ENCODE results near the gene ELAVL4. TPM values are rescaled to one million over a fixed set of nuclear protein-coding genes. Genes with fewer than 3 reads are reported as not detected.
"Not testable (repeated sequence)": the region's sequence is repeated elsewhere in the genome, so short reads cannot be mapped to it uniquely, and the experiment has no call there.

Gene ELAVL4
- total RNA-seq, 4 donors from 2014 or later = not detected

DNA sequence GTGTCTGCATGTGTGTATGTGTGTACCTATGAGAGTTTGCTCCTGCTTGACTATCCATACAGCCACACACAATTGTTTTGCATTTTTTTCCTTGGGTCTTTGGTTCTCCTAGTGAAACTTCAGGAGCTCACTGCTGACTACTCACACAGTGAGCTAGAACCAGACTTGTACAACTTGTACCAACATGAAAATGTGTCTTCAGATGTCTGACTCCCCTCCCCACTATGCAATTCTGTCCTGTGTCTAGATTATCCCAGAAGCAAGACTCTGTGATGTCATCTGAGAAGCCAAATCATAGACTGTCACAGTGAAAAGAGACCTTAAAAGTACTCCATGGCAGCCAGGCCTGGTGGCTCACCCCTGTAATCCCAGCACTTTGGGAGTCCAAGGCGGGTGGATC is 49.7 kb downstream of the ELAVL4 start:
- H3K4me1 ChIP-seq = no peaks in the 10 kb centered on the region
- WGBS, 2 donors = 100% methylated on average over 1 of the region's 1 CpG; no CpG with 5 or more reads in 1 of the 2 donors
- no peak for DNase-seq
- H3K9me3 ChIP-seq = no peaks in the 10 kb centered on the region
- H3K27ac ChIP-seq = no peak overlapping the region
- TF ChIP-seq, protein P1, sequence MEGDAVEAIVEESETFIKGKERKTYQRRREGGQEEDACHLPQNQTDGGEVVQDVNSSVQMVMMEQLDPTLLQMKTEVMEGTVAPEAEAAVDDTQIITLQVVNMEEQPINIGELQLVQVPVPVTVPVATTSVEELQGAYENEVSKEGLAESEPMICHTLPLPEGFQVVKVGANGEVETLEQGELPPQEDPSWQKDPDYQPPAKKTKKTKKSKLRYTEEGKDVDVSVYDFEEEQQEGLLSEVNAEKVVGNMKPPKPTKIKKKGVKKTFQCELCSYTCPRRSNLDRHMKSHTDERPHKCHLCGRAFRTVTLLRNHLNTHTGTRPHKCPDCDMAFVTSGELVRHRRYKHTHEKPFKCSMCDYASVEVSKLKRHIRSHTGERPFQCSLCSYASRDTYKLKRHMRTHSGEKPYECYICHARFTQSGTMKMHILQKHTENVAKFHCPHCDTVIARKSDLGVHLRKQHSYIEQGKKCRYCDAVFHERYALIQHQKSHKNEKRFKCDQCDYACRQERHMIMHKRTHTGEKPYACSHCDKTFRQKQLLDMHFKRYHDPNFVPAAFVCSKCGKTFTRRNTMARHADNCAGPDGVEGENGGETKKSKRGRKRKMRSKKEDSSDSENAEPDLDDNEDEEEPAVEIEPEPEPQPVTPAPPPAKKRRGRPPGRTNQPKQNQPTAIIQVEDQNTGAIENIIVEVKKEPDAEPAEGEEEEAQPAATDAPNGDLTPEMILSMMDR (IDR thresholded peaks at IDR 0.05) = no peak
- no peak for TF ChIP-seq POLR2A (IDR thresholded peaks at IDR 0.05)
- no peaks in the 10 kb centered on the region for H3K27me3 ChIP-seq
- H3K36me3 ChIP-seq = no peaks in the 10 kb centered on the region
- intact Hi-C loops (cut with DNase I) = no loop called here
- H3K4me3 ChIP-seq = no peak overlapping the region

DNA sequence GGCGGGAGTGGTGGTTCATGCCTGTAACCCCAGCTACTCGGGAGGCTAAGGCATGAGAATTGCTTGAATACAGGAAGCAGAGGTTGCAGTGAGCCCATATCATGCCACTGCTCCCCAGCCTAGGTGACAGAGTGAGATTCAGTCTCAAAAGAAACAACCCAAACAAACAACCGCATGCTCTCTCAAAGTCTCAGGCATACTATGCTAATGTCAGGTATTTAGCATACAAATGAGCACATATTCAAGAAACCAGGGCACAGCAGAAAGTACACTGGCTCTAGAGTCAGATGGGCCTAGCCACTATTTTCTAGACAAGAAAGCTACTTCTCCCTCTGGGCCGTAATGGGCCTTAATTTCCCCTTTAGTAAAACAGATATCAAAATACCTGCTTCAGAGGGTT is 55.0 kb downstream of the ELAVL4 start:
- Histone ChIP-seq H3K9me3 (no peaks in the 10 kb centered on the region), H3K27me3 (no peaks in the 10 kb centered on the region), H3K4me1 (no peaks in the 10 kb centered on the region), H3K36me3 (no peaks in the 10 kb centered on the region), H3K4me3 (no peak overlapping the region), H3K27ac (no peak overlapping the region)
- no peak for DNase-seq
- TF ChIP-seq POLR2A (IDR thresholded peaks at IDR 0.05) = no peak
- TF ChIP-seq, protein P1 (IDR thresholded peaks at IDR 0.05) = no peak
- 72 to 77% methylated on average over 4 of the region's 4 CpGs for WGBS, 2 donors
- intact Hi-C loops (cut with DNase I) = no loop called here

DNA sequence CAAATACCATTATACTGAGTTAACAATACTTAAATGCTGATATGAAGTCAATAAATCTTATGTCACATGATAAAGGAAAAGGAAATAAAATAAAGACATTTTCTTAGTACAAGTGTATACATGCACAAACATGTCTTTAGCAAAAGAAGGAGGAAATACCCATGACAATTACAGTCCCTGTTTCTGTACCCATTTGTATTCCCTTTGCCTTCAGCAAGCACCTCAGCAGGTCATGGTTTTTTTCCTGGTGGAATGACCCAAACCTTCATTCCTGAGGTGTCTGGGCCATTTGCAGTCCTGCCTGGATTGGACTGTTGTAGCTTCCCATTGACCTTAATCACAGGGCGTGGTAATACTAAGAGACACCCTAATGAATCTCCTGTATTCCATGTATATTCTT is 57.6 kb downstream of the ELAVL4 start:
- H3K27me3 ChIP-seq; DNase-seq; H3K4me1 ChIP-seq; H3K36me3 ChIP-seq; intact Hi-C loops (cut with DNase I); H3K27ac ChIP-seq; H3K4me3 ChIP-seq; H3K9me3 ChIP-seq: not testable (repeated sequence)
- WGBS, 2 donors = 75 to 100% methylated on average over 1 of the region's 1 CpG

DNA sequence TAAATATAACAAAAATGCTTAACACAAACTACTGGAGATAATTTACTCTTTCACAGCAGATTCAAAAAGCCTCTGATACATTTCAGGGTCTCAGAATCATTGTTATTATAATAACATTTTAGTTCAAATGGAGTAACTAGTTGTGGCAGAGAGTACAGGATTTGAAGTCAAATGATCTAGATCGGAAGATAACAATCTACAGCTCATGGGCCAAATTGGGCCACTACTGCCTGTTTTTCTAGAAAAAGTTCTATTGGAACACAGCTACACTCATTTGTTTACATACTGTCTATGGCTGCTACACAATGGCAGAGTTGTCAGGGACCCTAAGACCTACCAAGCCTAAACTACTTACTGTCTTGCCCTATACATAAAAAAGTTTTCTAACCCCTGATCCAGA is 63.6 kb downstream of the ELAVL4 start:
- TF ChIP-seq POLR2A (IDR thresholded peaks at IDR 0.05) = no peak
- TF ChIP-seq, protein P1 (IDR thresholded peaks at IDR 0.05) = no peak
- H3K27me3 ChIP-seq = no peaks in the 10 kb centered on the region
- whole genome bisulfite sequencing, 2 donors = 70 to 89% methylated on average over 1 of the region's 1 CpG
- no peaks in the 10 kb centered on the region for H3K36me3 ChIP-seq
- no peaks in the 10 kb centered on the region for H3K4me1 ChIP-seq
- DNase-seq = no peak
- H3K27ac ChIP-seq = no peak overlapping the region
- intact Hi-C loops (cut with DNase I) = no loop called here
- no peaks in the 10 kb centered on the region for H3K9me3 ChIP-seq
- no peak overlapping the region for H3K4me3 ChIP-seq

DNA sequence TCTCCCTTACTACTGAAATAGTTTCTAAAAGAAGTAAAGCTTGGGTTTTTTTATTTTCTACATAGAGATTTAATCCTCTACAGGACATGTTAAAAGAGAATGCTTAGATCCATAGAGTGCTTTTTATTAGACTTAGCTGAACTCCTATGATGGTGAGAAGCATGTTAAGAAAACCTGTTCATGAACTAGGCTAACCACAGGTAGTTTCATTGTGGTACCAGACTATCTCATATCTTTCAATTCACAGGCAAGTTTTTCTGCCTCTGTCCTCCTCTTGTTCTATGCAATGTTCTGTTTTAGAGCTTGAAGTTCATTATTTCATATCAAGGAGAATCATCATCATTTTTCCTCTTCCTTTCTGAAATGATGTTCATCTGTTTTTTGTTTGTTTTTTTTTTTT is 65.4 kb downstream of the ELAVL4 start:
- DNase-seq = no peak
- no peaks in the 10 kb centered on the region for H3K4me1 ChIP-seq
- H3K4me3 ChIP-seq = no peak overlapping the region
- no peak overlapping the region for H3K27ac ChIP-seq
- no peaks in the 10 kb centered on the region for H3K36me3 ChIP-seq
- TF ChIP-seq, protein P1 (IDR thresholded peaks at IDR 0.05) = no peak
- TF ChIP-seq POLR2A (IDR thresholded peaks at IDR 0.05) = no peak
- no peaks in the 10 kb centered on the region for H3K9me3 ChIP-seq
- intact Hi-C loops (cut with DNase I) = no loop called here
- peaks cover 0 to 5% (median 0%) of the 10 kb centered on the region in 4 donors for H3K27me3 ChIP-seq
